HEK293 (cell line): ENCODE results near the gene SRPX.

Source experiments
- CTCF ChIA-PET: fragments of 350-600 bp; formaldehyde crosslinking; extraction: SDS; loops from one replicate; lab custom pipeline; 2021; ENCODE audit warnings: antibody characterized with exemption; lab: Yijun Ruan, JAX
- POLR2A ChIA-PET: fragments of 300-600 bp; formaldehyde crosslinking; extraction: SDS; loops from one replicate; lab custom pipeline; 2020; ENCODE audit warnings: antibody characterized with exemption, inconsistent platforms; lab: Yijun Ruan, JAX
- H3K27ac ChIP-seq: fragments of 200-500 bp; sonication (Bioruptor generic); 2 replicates; pipeline ENCODE4 v1.5.1; 2014; ENCODE audit warnings: low read depth, low read length, control low read depth, inconsistent platforms; ENCODE audit errors: extremely low read depth
- H3K36me3 ChIP-seq, 2 experiments: fragments of 200-500 bp in 1 of 2; sonication (Bioruptor generic) in 1 of 2; 1 replicate in 1 of 2; 2 replicates in 1 of 2; pipeline ENCODE4 v1.5.1; 2014 to 2017; ENCODE audit warnings: inconsistent platforms in 2 of 2, low read length in 2 of 2; ENCODE audit not compliant: control insufficient read depth in 2 of 2, insufficient read depth in 1 of 2
- H3K4me1 ChIP-seq: fragments of 200-500 bp; sonication (Bioruptor generic); 2 replicates; pipeline ENCODE4 v1.5.1; 2014; ENCODE audit warnings: mild to moderate bottlenecking, low read length, inconsistent platforms; ENCODE audit not compliant: control insufficient read depth, insufficient read depth
- H3K4me3 ChIP-seq: 2 replicates; pipeline ENCODE4 v1.5.1; 2011; ENCODE audit warnings: low read depth, mild to moderate bottlenecking, control low read depth, low read length, moderate library complexity
- H3K9me3 ChIP-seq: fragments of 200-500 bp; sonication (Bioruptor generic); 2 replicates; pipeline ENCODE4 v1.5.1; 2014; ENCODE audit warnings: low read depth, low read length, inconsistent platforms; ENCODE audit not compliant: control insufficient read depth, insufficient read depth
- KLF10 ChIP-seq: fragments of 450-650 bp; IDR thresholded peaks from 2 replicates; pipeline ENCODE4 v1.5.1; 2018; ENCODE audit warnings: missing biosample characterization, mild to moderate bottlenecking, missing genetic modification characterization
- OSR2 ChIP-seq: fragments of 450-650 bp; formaldehyde crosslinking; IDR thresholded peaks from 2 replicates; pipeline ENCODE4 v1.5.1; 2016; ENCODE audit warnings: missing biosample characterization, missing genetic modification characterization
- PRDM10 ChIP-seq: fragments of 450-650 bp; formaldehyde crosslinking; IDR thresholded peaks from 2 replicates; pipeline ENCODE4 v1.5.1; 2016; ENCODE audit warnings: missing biosample characterization, missing genetic modification characterization
- WT1 ChIP-seq: fragments of 450-650 bp; formaldehyde crosslinking; IDR thresholded peaks from 2 replicates; pipeline ENCODE4 v1.5.1; 2016; ENCODE audit warnings: missing biosample characterization, missing genetic modification characterization
- ZBTB11 ChIP-seq: fragments of 450-650 bp; formaldehyde crosslinking; conservative IDR thresholded peaks from 2 replicates; pipeline ENCODE4 v1.5.1; 2016; ENCODE audit warnings: low read depth, missing biosample characterization, missing genetic modification characterization
- ZFHX2 ChIP-seq: fragments of 450-650 bp; formaldehyde crosslinking; conservative IDR thresholded peaks from 2 replicates; pipeline ENCODE4 v1.5.1; 2016; ENCODE audit warnings: missing biosample characterization, missing genetic modification characterization
- ZNF10 ChIP-seq: fragments of 450-650 bp; formaldehyde crosslinking; IDR thresholded peaks from 2 replicates; pipeline ENCODE4 v1.5.1; 2017; ENCODE audit warnings: missing biosample characterization, missing genetic modification characterization
- ZNF148 ChIP-seq: fragments of 450-650 bp; formaldehyde crosslinking; IDR thresholded peaks from 2 replicates; pipeline ENCODE4 v1.5.0; 2017; ENCODE audit warnings: missing biosample characterization, missing genetic modification characterization, borderline replicate concordance
- ZNF311 ChIP-seq: fragments of 450-650 bp; formaldehyde crosslinking; IDR thresholded peaks from 2 replicates; pipeline ENCODE4 v1.5.1; 2017; ENCODE audit warnings: missing biosample characterization, missing genetic modification characterization, borderline replicate concordance
- ZNF335 ChIP-seq: fragments of 450-650 bp; formaldehyde crosslinking; conservative IDR thresholded peaks from 2 replicates; pipeline ENCODE4 v1.5.1; 2016; ENCODE audit warnings: missing biosample characterization, missing genetic modification characterization
- ZNF394 ChIP-seq: fragments of 450-650 bp; formaldehyde crosslinking; IDR thresholded peaks from 2 replicates; pipeline ENCODE4 v1.5.1; 2016; ENCODE audit warnings: missing biosample characterization, missing genetic modification characterization, mild to moderate bottlenecking, moderate library complexity, borderline replicate concordance
- ZNF416 ChIP-seq: fragments of 450-650 bp; formaldehyde crosslinking; IDR thresholded peaks from 2 replicates; pipeline ENCODE4 v1.5.1; 2016; ENCODE audit warnings: missing biosample characterization, missing genetic modification characterization
- ZNF433 ChIP-seq: fragments of 450-650 bp; formaldehyde crosslinking; IDR thresholded peaks from 2 replicates; pipeline ENCODE4 v1.5.1; 2016; ENCODE audit warnings: missing biosample characterization, missing genetic modification characterization, low read depth
- ZNF624 ChIP-seq: fragments of 450-650 bp; formaldehyde crosslinking; IDR thresholded peaks from 2 replicates; pipeline ENCODE4 v1.5.1; 2017; ENCODE audit warnings: missing biosample characterization, missing genetic modification characterization
- ZNF629 ChIP-seq: fragments of 450-650 bp; formaldehyde crosslinking; IDR thresholded peaks from 2 replicates; pipeline ENCODE4 v1.5.1; 2017; ENCODE audit warnings: missing biosample characterization, missing genetic modification characterization
- ZNF701 ChIP-seq: fragments of 450-650 bp; formaldehyde crosslinking; IDR thresholded peaks from 2 replicates; pipeline ENCODE4 v1.5.1; 2016; ENCODE audit warnings: missing biosample characterization, missing genetic modification characterization
- ZXDB ChIP-seq: fragments of 450-650 bp; formaldehyde crosslinking; IDR thresholded peaks from 2 replicates; pipeline ENCODE4 v1.5.1; 2016; ENCODE audit warnings: missing biosample characterization, missing genetic modification characterization

Gene SRPX

GRCh38 chrX:38214551-38215531 lies 5.8 kb downstream of the SRPX start:
- no peak for TF ChIP-seq ZNF416 (tag by site-specific recombination)
- TF ChIP-seq ZNF335 (tag by site-specific recombination): no peak
- no peak for TF ChIP-seq ZFHX2 (tag by site-specific recombination)
- TF ChIP-seq ZNF629: peak; percentile 14; the same call in 1 of the 2 replicates
- no peak for TF ChIP-seq ZNF433 (tag by site-specific recombination)
- TF ChIP-seq ZNF701 (tag by site-specific recombination): no peak
- 0 out of 2 replicates have a peak, but pooled peaks have one; percentile 11 for TF ChIP-seq OSR2 (tag by site-specific recombination)
- no peak for TF ChIP-seq ZNF10 (tag by site-specific recombination)
- TF ChIP-seq ZNF394 (tag by site-specific recombination): no peak
- CTCF ChIA-PET: interaction anchor here (0.9 to 2.0 kb wide), 3 partner anchors 22 to 67 kb away, joined by 3 to 7 read pairs (median 3); no protein-coding TSS in a partner anchor
- POLR2A ChIA-PET: no interaction called here
- Histone ChIP-seq H3K27ac (no peak overlapping the region; the same call in 1 of the 2 replicates), H3K4me3 (no peak overlapping the region), H3K4me1 (peaks cover 4% of the 10 kb centered on the region), H3K9me3 (no peaks in the 10 kb centered on the region), H3K36me3 (no peaks in the 10 kb centered on the region)

GRCh38 chrX:38214044-38214443 lies 6.6 kb downstream of the SRPX start:
- Histone ChIP-seq H3K27ac (no peak overlapping the region), H3K4me1 (peaks cover 4% of the 10 kb centered on the region), H3K4me3 (no peak overlapping the region), H3K9me3 (no peaks in the 10 kb centered on the region), H3K36me3 (no peaks in the 10 kb centered on the region)
- ChIA-PET CTCF (interaction anchor here (1.3 to 2.0 kb wide), 2 partner anchors 68 to 113 kb away, joined by 4 to 7 read pairs; partner anchors contain the start of gene RPGR), POLR2A (no interaction called here)
- TF ChIP-seq ZFHX2 (tag by site-specific recombination) (no peak), KLF10 (tag by site-specific recombination) (no peak), ZNF624 (tag by site-specific recombination) (no peak)

GRCh38 chrX:38211891-38212635 lies 8.6 kb downstream of the SRPX start:
- peaks cover 4% of the 10 kb centered on the region; the same call in 1 of the 2 replicates for H3K4me1 ChIP-seq
- POLR2A ChIA-PET: no interaction called here
- H3K4me3 ChIP-seq: no peak overlapping the region
- no peaks in the 10 kb centered on the region for H3K36me3 ChIP-seq
- H3K9me3 ChIP-seq: no peaks in the 10 kb centered on the region
- no peak overlapping the region for H3K27ac ChIP-seq
- no peak for TF ChIP-seq ZNF311
- no peak for TF ChIP-seq PRDM10 (tag by site-specific recombination)
- no peak for TF ChIP-seq ZNF148 (tag by site-specific recombination)
- TF ChIP-seq ZXDB (tag by site-specific recombination): no peak
- TF ChIP-seq ZBTB11 (tag by site-specific recombination): no peak
- TF ChIP-seq ZNF10 (tag by site-specific recombination): no peak
- TF ChIP-seq KLF10 (tag by site-specific recombination): no peak
- TF ChIP-seq WT1 (tag by site-specific recombination): no peak
- CTCF ChIA-PET: interaction anchor here (0.5 to 0.6 kb wide), 2 partner anchors 14 to 102 kb away, joined by 3 read pairs; no protein-coding TSS in a partner anchor
